NCI-H1092 (cell line): Measurements from ENCODE around the gene MARVELD1.

Experiments
- DNase-seq: peaks from one replicate; lab custom pipeline; 2025; lab: John Stamatoyannopoulos, UW

The MARVELD1 gene

DNA sequence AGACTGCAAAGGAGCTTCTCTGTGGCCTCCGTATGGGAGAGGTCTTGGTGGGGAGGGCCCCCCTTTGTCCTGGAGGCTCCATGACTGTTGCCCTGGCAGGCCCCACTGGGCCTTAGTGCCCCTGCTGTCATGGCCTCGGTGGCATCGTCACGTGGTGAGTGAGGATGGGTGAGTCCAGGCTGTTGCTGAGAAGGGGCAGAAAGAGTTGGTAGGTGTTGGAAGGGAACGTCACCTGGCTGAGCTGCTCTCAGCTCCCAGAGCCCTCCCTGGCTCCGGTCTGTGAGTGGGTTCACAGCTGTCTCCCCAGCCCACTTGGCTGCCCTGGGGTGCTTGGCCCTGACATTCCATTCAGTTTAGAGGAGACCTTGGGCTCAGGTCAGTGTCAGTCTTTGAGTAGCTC is 42.2 kb downstream of the MARVELD1 start:
- DNase-seq: no peak

DNA sequence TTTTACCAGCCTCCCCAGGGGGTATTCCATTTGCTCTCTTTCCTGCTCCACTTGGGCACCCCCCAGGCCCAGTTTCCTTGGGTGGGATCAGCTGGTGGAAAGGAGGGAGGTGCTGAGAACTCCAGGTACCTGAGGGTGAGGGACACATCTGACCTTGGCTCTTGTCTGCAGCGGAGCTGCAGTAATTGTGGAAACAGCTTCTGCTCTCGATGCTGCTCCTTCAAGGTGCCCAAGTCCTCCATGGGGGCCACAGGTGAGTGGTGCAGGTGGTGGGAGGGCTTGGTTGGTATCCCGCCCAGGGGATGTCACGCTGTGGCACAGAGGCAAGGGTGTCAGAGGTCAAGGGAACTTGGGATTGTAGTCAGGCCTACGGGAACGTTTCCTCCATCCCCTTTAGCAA is 43.9 kb downstream of the MARVELD1 start:
- DNase-seq: no peak

DNA sequence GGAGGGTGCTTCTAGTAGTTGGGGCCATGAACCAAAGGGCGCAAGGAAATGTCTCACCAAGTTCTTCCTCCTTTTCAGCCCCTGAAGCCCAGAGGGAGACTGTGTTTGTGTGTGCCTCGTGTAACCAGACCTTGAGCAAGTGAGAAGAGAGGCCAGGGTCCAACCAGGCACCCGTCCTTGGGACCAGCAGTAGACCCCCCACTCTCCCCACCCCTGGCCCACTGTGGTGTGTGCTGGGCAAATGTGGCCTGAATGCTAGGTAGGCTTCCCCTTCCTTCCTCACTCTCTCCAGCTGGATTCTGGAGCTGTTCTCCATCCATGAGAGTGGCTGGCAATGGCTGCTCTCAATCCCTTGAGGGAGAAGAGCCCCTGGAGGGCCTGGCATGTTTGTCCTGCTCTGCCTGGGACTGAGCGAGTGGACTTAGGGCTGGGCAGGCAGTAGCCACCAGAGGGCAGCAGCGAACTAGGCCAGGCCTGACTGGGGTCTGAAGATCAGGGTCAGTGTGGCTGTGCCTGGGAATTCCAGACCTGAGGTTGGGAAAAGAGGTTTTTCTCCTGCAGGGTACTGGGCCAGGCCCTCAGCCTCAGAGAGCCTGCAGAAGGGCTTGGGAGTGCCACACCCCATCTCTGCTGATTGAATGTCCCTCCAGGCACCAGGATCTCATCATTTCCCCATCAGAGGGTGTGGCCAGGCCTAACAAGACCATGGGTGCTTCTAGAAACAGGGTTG is 45.8 kb downstream of the MARVELD1 start:
- peak; percentile 34 for DNase-seq

DNA sequence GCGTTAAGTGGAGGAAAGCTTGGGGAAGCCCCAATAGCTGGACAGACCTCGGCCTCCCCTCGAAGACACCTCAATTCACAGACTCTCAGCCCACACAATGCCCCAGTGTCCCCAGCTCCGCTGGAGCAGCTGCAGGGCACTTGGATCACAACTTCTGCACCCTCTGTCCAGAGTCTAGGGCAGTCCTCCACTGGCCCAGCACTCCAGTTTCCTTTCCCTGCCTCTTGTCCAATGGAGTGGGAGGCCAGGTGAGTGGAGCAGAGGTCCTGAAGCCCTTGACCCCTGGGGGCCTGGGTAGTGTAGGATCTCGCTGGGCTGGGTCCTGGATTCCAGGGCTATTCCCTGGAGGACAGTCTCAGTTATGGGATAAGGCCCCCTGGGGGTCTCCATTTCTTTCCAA is 46.4 kb downstream of the MARVELD1 start:
- DNase-seq: no peak

DNA sequence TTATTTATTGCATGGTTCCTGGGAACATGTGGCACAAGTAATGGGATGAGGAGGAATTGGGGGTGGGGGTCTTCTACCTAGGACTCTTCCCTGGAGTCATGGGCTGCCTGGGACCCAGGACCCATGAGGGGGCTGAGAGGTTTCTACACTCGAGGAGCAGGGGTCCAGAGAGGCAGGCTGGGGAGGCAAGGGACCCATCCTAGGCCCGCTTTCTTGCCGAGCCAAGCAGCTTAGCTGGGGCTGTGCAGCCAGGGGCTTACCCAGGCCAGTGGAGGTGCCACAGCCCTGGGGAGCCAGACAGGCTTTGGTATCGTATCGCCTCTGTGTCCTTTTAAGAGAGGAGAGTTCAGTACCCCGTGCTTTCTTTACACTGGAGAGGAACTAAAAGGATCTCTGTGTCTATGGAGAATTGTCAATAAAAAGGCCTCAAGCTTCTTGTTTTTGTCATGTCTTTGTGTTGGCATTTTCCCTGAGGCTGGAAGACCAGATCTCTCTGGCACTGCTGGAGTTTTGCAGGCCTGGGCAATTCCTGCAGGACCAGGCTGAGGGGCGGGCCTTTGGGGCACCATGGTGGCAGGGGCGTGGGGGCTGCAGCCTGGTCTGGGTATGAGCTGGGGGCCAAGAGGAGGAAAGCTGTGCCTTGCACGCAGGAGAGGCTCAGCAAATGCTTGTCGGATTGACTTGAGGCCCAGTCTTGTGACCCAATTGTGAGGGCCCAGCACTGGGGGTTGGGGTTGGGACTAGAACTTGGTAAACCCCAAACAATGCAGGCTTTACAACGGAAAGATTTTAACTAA is 47.1 kb downstream of the MARVELD1 start:
- DNase-seq: no peak

DNA sequence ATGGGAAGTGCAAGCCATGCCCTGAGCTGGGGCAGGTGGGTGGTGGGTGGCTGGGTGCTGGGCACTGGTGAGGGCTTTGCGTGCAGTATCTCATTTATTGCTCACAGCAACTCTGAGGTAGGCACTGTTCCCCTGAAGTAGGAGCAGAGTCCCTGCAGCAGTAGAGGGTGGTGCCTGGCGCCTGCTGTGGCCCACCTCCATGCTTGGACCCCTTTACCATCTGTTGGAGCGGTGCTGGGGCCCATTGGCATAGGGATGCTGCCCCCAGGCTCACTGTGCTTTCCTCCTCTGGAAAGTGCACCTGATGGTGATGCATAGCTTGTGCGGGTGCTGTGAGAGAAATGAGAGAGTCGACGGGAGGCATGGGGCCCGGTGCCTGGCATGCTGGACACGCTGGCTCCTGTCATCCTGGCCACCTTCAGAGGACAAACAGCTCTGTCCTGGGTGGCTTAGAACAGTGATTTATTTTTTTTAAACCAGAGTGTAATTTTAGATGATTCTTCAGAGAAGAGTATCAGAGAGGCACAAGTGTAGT is 47.9 kb downstream of the MARVELD1 start:
- no peak for DNase-seq

DNA sequence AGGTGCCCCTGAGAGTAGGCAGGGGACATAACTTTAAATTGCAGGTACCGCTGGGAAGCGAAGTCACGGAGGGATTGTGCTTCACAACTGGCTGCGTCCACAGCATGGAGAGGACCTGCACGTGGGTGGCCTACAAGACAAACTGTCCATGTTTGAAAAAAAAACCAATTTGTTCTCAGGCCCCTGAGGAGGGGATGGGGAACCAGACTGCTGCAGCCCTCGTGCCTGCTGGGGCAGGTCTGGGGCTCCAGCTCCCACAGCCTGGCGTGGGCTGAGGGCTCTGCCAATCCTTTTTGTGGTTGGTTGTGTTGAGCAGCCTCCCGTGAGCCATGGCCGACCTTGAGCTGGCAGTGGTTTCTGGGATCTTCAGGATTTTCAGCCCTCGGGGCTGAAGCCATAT is 48.5 kb downstream of the MARVELD1 start:
- no peak for DNase-seq

DNA sequence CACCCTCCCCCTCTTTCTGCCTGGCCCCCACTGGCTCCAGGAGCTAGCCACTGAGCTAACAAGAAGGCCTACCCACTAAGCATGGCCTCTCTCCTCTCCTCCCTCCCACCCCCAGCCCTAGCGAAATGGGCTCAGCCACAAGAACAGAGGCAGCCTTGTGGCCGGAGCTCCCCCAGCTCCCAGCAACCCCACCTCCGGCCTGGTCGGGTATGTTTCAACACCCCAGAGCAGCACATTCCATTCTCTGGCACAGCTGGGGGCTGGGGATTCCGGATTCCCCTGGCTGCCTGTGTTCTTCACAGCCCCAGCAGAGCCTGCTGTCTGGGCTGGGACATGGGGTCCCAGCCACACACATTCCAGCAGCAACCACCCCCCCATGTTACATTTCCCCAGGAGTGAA is 49.3 kb downstream of the MARVELD1 start:
- no peak for DNase-seq

DNA sequence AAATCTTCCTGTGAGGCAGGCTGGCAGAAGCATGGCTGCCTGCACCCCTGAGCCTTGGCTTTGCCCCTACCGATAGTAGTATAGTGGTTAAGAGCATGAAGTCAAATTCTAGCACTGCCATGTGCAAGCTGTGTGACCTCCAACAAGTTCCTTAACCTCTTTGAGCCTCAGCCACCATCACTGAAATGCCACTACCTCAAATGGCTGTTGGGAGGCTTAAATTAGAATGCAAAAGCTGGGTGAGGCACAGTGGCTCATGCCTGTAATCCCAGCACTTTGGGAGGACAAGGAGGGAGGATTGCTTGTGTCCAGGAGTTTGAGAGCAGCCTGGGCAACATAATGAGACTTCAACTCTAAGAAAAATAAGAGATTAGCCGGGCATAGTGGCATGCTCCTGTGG is 49.9 kb downstream of the MARVELD1 start:
- no peak for DNase-seq

DNA sequence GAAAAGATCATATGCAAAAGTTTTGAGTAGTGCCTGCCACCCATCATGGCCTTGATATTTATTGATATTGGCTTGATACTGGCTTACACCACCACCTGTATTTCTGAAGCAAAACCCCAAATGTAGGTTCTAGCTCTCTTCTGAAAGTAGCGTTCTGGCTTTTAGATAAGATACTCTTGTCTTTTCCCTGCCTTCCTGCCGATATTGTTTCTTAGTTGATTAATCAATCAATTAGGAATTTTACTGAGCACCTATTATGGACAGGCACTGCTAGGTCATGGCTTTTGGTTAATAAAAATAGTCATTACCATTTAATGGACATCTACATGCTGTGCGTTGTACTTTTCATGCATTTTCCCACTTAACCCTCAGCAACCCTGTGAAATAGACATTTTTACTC is 50.4 kb downstream of the MARVELD1 start:
- DNase-seq: no peak

DNA sequence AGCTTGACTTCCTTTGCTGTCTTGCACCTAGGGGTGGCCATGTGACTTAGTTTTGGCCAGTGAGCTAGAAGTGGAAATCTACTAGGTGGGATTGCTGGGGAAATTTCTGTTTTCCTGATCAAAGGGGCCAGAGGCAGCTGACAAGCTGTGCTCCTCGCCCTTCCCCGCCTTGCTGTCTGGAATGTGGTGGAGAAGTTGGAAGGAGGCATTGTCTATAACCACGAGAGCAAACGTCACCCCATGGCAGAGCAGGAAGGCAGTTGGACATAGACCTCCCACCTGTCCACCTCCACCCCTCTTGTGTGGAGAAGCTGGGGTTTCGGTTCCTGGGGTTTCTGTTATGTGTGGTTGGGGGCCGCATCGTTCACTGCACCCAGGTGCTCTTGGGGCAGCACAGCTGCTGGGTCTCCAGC is 51.0 kb downstream of the MARVELD1 start:
- no peak for DNase-seq

DNA sequence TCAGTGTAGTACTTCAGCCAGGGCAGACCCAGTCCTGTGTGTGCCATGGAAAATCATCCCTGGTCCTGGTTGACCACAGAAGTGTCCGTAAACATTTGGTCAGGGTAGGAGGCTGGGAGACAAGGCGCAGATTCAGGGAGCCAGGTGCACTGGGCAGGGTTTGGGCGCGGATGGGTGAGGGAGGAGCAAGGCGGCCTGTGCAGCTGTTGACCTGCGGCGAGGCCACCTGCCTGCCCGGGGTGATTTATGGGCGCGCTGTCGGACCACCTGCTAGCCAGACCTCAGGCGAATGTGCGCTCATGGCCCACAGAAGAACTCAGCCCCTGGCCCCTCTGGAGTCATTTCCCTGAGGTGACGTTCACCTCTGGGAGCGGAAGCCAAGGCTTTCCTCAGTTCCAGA is 51.7 kb downstream of the MARVELD1 start:
- no peak for DNase-seq

DNA sequence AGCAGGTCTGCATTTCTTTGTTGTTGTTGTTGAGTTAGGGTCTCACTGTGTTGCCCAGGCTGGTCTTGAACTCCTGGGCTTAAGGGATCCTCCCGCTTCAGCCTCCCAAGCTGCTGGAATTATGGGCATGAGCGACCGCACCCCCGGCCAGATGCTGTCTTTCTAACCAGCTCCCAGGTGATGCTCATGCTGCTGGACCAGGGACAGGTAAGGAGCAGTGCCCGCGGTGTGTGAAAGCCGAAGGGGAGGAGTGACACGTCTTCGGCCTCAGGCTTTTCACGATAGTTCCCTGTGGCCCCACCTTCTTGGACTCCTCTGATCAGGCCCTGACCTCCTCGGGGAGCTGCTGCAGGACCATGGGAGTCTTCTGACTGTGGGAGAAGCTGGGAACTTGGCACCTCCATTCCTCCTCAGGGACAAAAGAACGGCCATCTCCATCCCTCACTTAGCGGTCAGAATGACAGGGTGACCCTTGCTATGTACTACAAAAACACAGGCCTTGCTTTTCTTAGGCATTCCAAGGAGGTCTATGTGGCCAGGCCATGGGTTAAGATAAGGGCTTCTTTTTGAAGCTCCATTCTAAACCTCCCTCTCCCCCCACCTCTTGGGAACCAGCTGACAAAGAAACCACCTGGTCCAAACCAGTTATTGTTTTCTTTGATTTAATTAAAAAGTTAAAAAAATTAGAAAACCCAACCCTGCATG is 52.7 kb downstream of the MARVELD1 start:
- DNase-seq: no peak

DNA sequence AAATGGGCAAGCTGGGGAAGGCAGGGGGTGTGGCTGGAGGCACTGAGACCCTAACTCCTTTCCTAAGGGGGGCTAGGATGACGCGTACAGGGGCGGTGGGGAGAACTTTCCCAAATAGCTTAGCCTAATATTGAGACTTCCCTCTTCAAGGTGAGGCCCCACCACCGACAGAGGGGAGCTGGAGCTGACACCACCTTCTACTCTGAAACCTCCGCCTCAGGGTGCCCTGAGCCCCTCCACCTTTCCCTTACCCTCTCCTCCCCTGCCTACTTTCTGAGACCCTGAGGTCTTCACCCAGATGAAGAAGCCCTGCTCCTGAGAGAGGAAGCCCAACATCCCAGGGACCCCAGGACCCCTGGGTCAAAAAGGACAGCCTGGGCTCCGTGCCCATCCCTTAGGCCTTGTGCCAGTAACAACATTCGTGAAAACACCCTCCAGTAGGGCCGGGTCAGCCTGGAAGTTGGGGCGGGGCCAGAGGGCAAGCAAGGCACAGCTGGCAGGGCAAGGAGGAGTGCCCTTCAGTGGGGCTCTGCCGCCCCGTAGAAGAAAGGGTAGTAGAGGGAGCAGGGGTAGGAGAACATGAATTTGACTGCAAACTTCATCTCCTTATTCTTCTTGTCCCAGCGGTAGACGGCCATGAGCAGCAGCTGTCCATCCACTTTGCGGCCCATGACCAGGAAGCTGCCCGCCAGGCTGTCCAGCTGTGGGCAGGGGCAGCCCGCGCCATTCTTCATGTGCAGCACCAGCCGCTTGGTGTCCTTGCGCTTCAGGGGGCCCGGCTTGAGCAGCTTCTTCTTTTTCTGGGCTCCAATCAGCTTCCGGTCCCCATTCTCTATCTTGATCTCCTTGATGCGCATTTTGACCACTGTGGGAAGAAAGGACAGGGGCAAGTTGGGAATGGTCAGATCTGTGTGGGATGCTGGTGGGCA is 53.7 kb downstream of the MARVELD1 start:
- no peak for DNase-seq
